Measurements from ENCODE around the gene CERKL.

- TF ChIP-seq NFRKB (IDR thresholded peaks at IDR 0.05) (no peak), FOXK2 (IDR thresholded peaks at IDR 0.05) (no peak), ARNT (IDR thresholded peaks at IDR 0.05) (no peak), ZNF384 (IDR thresholded peaks at IDR 0.05) (no peak), PKNOX1 (IDR thresholded peaks at IDR 0.05) (no peak), SP1 (IDR thresholded peaks at IDR 0.05) (no peak), TARDBP (IDR thresholded peaks at IDR 0.05) (no peak), FOXM1 (IDR thresholded peaks at IDR 0.05; ENCODE audit: borderline replicate concordance) (no peak), BHLHE40 (IDR thresholded peaks at IDR 0.05; ENCODE audit: borderline replicate concordance) (no peak), CTBP1 (IDR thresholded peaks at IDR 0.05; ENCODE audit: borderline replicate concordance) (no peak), HDGF (IDR thresholded peaks at IDR 0.05; ENCODE audit: borderline replicate concordance) (no peak), SUZ12 (IDR thresholded peaks at IDR 0.05) (no peak)
Observed at GRCh38 chr2:181682026-181682789, 25.3 kb upstream of the CERKL start.
